A673 (cell line): ENCODE measurements around the gene SCN9A. TPM values are rescaled to one million over a fixed set of nuclear protein-coding genes. Genes with fewer than 3 reads are reported as not detected.
"Not testable (repeated sequence)": the region's sequence is repeated elsewhere in the genome, so short reads cannot be mapped to it uniquely, and the experiment has no call there.

ENCODE experiments used
- BruUV-seq: library from RNA; stranded (reverse); fragments of 400-500 nt; replicated peaks from 2 replicates; lab custom pipeline; 2021; lab: Mats Ljungman, UMichigan
- CTCF ChIA-PET: fragments of 300-600 bp; sonication (Branson Sonifier 250); formaldehyde crosslinking; loops from one replicate; lab custom pipeline; 2022; ENCODE audit warnings: antibody characterized with exemption; lab: Charles Lee
- POLR2A ChIA-PET: fragments of 300-600 bp; sonication (Branson Sonifier 250); formaldehyde crosslinking; loops from one replicate; lab custom pipeline; 2022; ENCODE audit warnings: antibody characterized with exemption; ENCODE audit not compliant: low non-redundant PET; lab: Charles Lee
- DNase-seq: peaks from one replicate; pipeline ENCODE4 v3.0.0-alpha.2; 2015; ENCODE audit warnings: low spot score
- H3K27ac ChIP-seq: fragments of 200-600 bp; sonication (generic); 2 replicates; pipeline ENCODE4 v1.5.1; 2016; ENCODE audit warnings: mixed run types, low read depth, mild to moderate bottlenecking, mixed read lengths, antibody characterized with exemption, low read length; ENCODE audit not compliant: poor library complexity, severe bottlenecking
- H3K27me3 ChIP-seq: fragments of 200-600 bp; sonication (generic); replicated peaks from 2 replicates; pipeline ENCODE4 v1.6.1; 2017; ENCODE audit warnings: mixed run types, low read depth, mild to moderate bottlenecking, mixed read lengths, antibody characterized with exemption, low read length; ENCODE audit not compliant: insufficient read depth, poor library complexity
- H3K36me3 ChIP-seq: fragments of 200-600 bp; sonication (generic); 2 replicates; pipeline ENCODE4 v1.6.1; 2016; ENCODE audit warnings: mixed run types, mild to moderate bottlenecking, mixed read lengths, antibody characterized with exemption, low read length; ENCODE audit not compliant: insufficient read depth, poor library complexity, severe bottlenecking
- H3K4me1 ChIP-seq: fragments of 200-600 bp; sonication (generic); 2 replicates; pipeline ENCODE4 v1.6.1; 2017; ENCODE audit warnings: mixed run types, mild to moderate bottlenecking, mixed read lengths, antibody characterized with exemption, low read length; ENCODE audit not compliant: insufficient read depth, poor library complexity, severe bottlenecking
- H3K4me3 ChIP-seq: fragments of 200-600 bp; sonication (generic); 2 replicates; pipeline ENCODE4 v1.5.1; 2016; ENCODE audit warnings: low read depth, mixed run types, mild to moderate bottlenecking, mixed read lengths, low read length; ENCODE audit not compliant: poor library complexity, severe bottlenecking
- H3K9me3 ChIP-seq: fragments of 200-600 bp; sonication (generic); 2 replicates; pipeline ENCODE4 v1.6.1; 2016; ENCODE audit warnings: mixed run types, low read depth, mild to moderate bottlenecking, mixed read lengths, antibody characterized with exemption, low read length; ENCODE audit not compliant: poor library complexity, severe bottlenecking
- CTCF ChIP-seq: fragments of 300-800, 200-600 bp; sonication (generic); conservative IDR thresholded peaks from 2 replicates; pipeline ENCODE4 v1.5.1; 2017; ENCODE audit warnings: low read depth, mild to moderate bottlenecking, antibody characterized with exemption, low read length, moderate library complexity, mixed read lengths
- EZH2 ChIP-seq: fragments of 200-600 bp; sonication (generic); IDR thresholded peaks from 2 replicates; pipeline ENCODE4 v1.6.1; 2017; ENCODE audit warnings: borderline replicate concordance, low read depth, mild to moderate bottlenecking, mixed read lengths, antibody characterized with exemption, low read length; ENCODE audit not compliant: poor library complexity, severe bottlenecking
- intact Hi-C: fragments of 100-400 bp; cut with micrococcal nuclease; formaldehyde crosslinking; loops from one replicate; pipeline ENCODE4 v1.10.0; 2022; ENCODE audit not compliant: unreplicated experiment
- total RNA-seq: library from RNA; stranded (reverse); gene quantifications from 2 replicates; pipeline ENCODE4 v1.2.3, GENCODE V29; 2021

SCN9A gene
- total RNA-seq, 1 experiment from 2014 or later, result 3.5 TPM

- H3K27me3 ChIP-seq, result no peaks in the 10 kb centered on the region
- no TSS peak for BruUV-seq
- intact Hi-C loops, result no loop called here
- H3K36me3 ChIP-seq, result no peaks in the 10 kb centered on the region
- POLR2A ChIA-PET, result no interaction called here
- no peak for TF ChIP-seq EZH2
- TF ChIP-seq CTCF, result no peak
- peaks cover 2% of the 10 kb centered on the region for H3K9me3 ChIP-seq
- no peak for DNase-seq
- no peak overlapping the region for H3K4me3 ChIP-seq
- H3K4me1 ChIP-seq, result no peaks in the 10 kb centered on the region
- H3K27ac ChIP-seq, result no peak overlapping the region
- CTCF ChIA-PET, result no interaction called here
Observed at GRCh38 chr2:166211079-166211478, 164.7 kb downstream of the SCN9A start.

- H3K9me3 ChIP-seq, H3K36me3 ChIP-seq, intact Hi-C loops, H3K4me1 ChIP-seq, POLR2A ChIA-PET, H3K27me3 ChIP-seq, H3K27ac ChIP-seq, DNase-seq, H3K4me3 ChIP-seq, CTCF ChIA-PET, BruUV-seq: not testable (repeated sequence)
Observed at GRCh38 chr2:166209944-166210343, 165.8 kb downstream of the SCN9A start.

GRCh38 chr2:166209367-166209766 is 166.4 kb downstream of the SCN9A start:
- H3K4me1 ChIP-seq, BruUV-seq, H3K4me3 ChIP-seq, POLR2A ChIA-PET, H3K27me3 ChIP-seq, H3K9me3 ChIP-seq, CTCF ChIA-PET, H3K27ac ChIP-seq, H3K36me3 ChIP-seq, DNase-seq, intact Hi-C loops: not testable (repeated sequence)

GRCh38 chr2:166206153-166206552 is 169.6 kb downstream of the SCN9A start:
- intact Hi-C loops, H3K4me3 ChIP-seq, DNase-seq, H3K9me3 ChIP-seq, CTCF ChIA-PET, H3K27ac ChIP-seq, BruUV-seq, H3K27me3 ChIP-seq, H3K4me1 ChIP-seq, H3K36me3 ChIP-seq, POLR2A ChIA-PET: not testable (repeated sequence)

GRCh38 chr2:166202778-166203177 is 173.0 kb downstream of the SCN9A start:
- ChIA-PET POLR2A (no interaction called here), CTCF (no interaction called here)
- H3K4me1 ChIP-seq, result no peaks in the 10 kb centered on the region
- intact Hi-C loops, result no loop called here
- H3K36me3 ChIP-seq, result no peaks in the 10 kb centered on the region
- TF ChIP-seq EZH2, result no peak
- no peak for TF ChIP-seq CTCF
- DNase-seq, result no peak
- no peaks in the 10 kb centered on the region for H3K27me3 ChIP-seq
- H3K27ac ChIP-seq, result no peak overlapping the region
- H3K4me3 ChIP-seq, result no peak overlapping the region
- no TSS peak for BruUV-seq
- no peaks in the 10 kb centered on the region for H3K9me3 ChIP-seq
